ENCODE measurements around the gene APOE. TPM values are rescaled to one million over a fixed set of nuclear protein-coding genes. Genes with fewer than 3 reads are reported as not detected.

APOE gene
- total and polyA plus RNA-seq, 2 experiments from 2014 or later = 1,133 to 1,438 TPM

DNA sequence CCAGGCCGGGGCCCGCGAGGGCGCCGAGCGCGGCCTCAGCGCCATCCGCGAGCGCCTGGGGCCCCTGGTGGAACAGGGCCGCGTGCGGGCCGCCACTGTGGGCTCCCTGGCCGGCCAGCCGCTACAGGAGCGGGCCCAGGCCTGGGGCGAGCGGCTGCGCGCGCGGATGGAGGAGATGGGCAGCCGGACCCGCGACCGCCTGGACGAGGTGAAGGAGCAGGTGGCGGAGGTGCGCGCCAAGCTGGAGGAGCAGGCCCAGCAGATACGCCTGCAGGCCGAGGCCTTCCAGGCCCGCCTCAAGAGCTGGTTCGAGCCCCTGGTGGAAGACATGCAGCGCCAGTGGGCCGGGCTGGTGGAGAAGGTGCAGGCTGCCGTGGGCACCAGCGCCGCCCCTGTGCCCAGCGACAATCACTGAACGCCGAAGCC is 3.3 kb downstream of the APOE start:
- H3K4me2 ChIP-seq = no peak overlapping the region
- no peak for DNase-seq (ENCODE audit: low spot score)

More for the DNA sequence above, 3.3 kb downstream of the APOE start:
- no peak overlapping the region for H3K4me3 ChIP-seq
- peaks cover 30% of the 10 kb centered on the region for H3K4me1 ChIP-seq (ENCODE audit: insufficient read depth)
- Mint-ChIP-seq H3K9me3 (peaks cover 2% of the 10 kb centered on the region; the same call in 1 of the 3 replicates), H3K4me1 (peaks cover 41% of the 10 kb centered on the region), H3K4me3 (no peak overlapping the region), H3K27me3 (ENCODE audit: insufficient read depth, low read depth, poor library complexity) (peaks cover 35% of the 10 kb centered on the region), H3K36me3 (ENCODE audit: low read depth) (peaks cover 35% of the 10 kb centered on the region), H3K27ac (no peak overlapping the region)
- H2AFZ ChIP-seq = no peak overlapping the region
- H3K36me3 ChIP-seq (ENCODE audit: insufficient read depth) = peaks cover 17% of the 10 kb centered on the region
- no peaks in the 10 kb centered on the region; the same call in 1 of the 2 replicates for H4K20me1 ChIP-seq (replicated peaks; ENCODE audit: insufficient read depth)
- peaks cover 17% of the 10 kb centered on the region for H3K79me2 ChIP-seq (replicated peaks; ENCODE audit: insufficient read depth)
- H3K27ac ChIP-seq (ENCODE audit: low read depth) = no peak overlapping the region
- TF ChIP-seq, protein P1, sequence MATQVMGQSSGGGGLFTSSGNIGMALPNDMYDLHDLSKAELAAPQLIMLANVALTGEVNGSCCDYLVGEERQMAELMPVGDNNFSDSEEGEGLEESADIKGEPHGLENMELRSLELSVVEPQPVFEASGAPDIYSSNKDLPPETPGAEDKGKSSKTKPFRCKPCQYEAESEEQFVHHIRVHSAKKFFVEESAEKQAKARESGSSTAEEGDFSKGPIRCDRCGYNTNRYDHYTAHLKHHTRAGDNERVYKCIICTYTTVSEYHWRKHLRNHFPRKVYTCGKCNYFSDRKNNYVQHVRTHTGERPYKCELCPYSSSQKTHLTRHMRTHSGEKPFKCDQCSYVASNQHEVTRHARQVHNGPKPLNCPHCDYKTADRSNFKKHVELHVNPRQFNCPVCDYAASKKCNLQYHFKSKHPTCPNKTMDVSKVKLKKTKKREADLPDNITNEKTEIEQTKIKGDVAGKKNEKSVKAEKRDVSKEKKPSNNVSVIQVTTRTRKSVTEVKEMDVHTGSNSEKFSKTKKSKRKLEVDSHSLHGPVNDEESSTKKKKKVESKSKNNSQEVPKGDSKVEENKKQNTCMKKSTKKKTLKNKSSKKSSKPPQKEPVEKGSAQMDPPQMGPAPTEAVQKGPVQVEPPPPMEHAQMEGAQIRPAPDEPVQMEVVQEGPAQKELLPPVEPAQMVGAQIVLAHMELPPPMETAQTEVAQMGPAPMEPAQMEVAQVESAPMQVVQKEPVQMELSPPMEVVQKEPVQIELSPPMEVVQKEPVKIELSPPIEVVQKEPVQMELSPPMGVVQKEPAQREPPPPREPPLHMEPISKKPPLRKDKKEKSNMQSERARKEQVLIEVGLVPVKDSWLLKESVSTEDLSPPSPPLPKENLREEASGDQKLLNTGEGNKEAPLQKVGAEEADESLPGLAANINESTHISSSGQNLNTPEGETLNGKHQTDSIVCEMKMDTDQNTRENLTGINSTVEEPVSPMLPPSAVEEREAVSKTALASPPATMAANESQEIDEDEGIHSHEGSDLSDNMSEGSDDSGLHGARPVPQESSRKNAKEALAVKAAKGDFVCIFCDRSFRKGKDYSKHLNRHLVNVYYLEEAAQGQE (IDR thresholded peaks at IDR 0.05; ENCODE audit: unreplicated experiment) = no peak
- TF ChIP-seq POLR2AphosphoS5 (IDR thresholded peaks at IDR 0.05; ENCODE audit: low read depth) = no peak
- TF ChIP-seq CREB1 (CRISPR knock-in tag; IDR thresholded peaks at IDR 0.05; ENCODE audit: low read depth) = no peak
- TF ChIP-seq STAT1 (IDR thresholded peaks at IDR 0.05; ENCODE audit: unreplicated experiment) = no peak
- TF ChIP-seq EZH2 (IDR thresholded peaks at IDR 0.05; ENCODE audit: low read depth, unreplicated experiment) = no peak
- TF ChIP-seq JUNB (IDR thresholded peaks at IDR 0.05; ENCODE audit: unreplicated experiment) = no peak
- TF ChIP-seq, protein P2, sequence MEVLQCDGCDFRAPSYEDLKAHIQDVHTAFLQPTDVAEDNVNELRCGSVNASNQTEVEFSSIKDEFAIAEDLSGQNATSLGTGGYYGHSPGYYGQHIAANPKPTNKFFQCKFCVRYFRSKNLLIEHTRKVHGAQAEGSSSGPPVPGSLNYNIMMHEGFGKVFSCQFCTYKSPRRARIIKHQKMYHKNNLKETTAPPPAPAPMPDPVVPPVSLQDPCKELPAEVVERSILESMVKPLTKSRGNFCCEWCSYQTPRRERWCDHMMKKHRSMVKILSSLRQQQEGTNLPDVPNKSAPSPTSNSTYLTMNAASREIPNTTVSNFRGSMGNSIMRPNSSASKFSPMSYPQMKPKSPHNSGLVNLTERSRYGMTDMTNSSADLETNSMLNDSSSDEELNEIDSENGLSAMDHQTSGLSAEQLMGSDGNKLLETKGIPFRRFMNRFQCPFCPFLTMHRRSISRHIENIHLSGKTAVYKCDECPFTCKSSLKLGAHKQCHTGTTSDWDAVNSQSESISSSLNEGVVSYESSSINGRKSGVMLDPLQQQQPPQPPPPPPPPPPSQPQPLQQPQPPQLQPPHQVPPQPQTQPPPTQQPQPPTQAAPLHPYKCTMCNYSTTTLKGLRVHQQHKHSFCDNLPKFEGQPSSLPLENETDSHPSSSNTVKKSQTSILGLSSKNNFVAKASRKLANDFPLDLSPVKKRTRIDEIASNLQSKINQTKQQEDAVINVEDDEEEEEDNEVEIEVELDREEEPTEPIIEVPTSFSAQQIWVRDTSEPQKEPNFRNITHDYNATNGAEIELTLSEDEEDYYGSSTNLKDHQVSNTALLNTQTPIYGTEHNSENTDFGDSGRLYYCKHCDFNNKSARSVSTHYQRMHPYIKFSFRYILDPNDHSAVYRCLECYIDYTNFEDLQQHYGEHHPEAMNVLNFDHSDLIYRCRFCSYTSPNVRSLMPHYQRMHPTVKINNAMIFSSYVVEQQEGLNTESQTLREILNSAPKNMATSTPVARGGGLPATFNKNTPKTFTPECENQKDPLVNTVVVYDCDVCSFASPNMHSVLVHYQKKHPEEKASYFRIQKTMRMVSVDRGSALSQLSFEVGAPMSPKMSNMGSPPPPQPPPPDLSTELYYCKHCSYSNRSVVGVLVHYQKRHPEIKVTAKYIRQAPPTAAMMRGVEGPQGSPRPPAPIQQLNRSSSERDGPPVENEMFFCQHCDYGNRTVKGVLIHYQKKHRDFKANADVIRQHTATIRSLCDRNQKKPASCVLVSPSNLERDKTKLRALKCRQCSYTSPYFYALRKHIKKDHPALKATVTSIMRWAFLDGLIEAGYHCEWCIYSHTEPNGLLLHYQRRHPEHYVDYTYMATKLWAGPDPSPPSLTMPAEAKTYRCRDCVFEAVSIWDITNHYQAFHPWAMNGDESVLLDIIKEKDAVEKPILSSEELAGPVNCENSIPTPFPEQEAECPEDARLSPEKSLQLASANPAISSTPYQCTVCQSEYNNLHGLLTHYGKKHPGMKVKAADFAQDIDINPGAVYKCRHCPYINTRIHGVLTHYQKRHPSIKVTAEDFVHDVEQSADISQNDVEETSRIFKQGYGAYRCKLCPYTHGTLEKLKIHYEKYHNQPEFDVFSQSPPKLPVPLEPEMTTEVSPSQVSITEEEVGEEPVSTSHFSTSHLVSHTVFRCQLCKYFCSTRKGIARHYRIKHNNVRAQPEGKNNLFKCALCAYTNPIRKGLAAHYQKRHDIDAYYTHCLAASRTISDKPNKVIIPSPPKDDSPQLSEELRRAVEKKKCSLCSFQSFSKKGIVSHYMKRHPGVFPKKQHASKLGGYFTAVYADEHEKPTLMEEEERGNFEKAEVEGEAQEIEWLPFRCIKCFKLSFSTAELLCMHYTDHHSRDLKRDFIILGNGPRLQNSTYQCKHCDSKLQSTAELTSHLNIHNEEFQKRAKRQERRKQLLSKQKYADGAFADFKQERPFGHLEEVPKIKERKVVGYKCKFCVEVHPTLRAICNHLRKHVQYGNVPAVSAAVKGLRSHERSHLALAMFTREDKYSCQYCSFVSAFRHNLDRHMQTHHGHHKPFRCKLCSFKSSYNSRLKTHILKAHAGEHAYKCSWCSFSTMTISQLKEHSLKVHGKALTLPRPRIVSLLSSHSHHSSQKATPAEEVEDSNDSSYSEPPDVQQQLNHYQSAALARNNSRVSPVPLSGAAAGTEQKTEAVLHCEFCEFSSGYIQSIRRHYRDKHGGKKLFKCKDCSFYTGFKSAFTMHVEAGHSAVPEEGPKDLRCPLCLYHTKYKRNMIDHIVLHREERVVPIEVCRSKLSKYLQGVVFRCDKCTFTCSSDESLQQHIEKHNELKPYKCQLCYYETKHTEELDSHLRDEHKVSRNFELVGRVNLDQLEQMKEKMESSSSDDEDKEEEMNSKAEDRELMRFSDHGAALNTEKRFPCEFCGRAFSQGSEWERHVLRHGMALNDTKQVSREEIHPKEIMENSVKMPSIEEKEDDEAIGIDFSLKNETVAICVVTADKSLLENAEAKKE (CRISPR knock-in tag; IDR thresholded peaks at IDR 0.05) = no peak
- TF ChIP-seq ZNF114 (CRISPR knock-in tag; IDR thresholded peaks at IDR 0.05) = no peak
- TF ChIP-seq, protein P3, sequence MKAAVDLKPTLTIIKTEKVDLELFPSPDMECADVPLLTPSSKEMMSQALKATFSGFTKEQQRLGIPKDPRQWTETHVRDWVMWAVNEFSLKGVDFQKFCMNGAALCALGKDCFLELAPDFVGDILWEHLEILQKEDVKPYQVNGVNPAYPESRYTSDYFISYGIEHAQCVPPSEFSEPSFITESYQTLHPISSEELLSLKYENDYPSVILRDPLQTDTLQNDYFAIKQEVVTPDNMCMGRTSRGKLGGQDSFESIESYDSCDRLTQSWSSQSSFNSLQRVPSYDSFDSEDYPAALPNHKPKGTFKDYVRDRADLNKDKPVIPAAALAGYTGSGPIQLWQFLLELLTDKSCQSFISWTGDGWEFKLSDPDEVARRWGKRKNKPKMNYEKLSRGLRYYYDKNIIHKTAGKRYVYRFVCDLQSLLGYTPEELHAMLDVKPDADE (IDR thresholded peaks at IDR 0.05) = no peak
- no peak for TF ChIP-seq ZNF331 (CRISPR knock-in tag; IDR thresholded peaks at IDR 0.05; ENCODE audit: low read depth)
- no peak for TF ChIP-seq NANOG (IDR thresholded peaks at IDR 0.05; ENCODE audit: borderline replicate concordance)
- no peaks in the 10 kb centered on the region for H3K9me2 ChIP-seq (ENCODE audit: insufficient read depth)
- ATAC-seq = no peak
- no peaks in the 10 kb centered on the region for H3K27me3 ChIP-seq (ENCODE audit: insufficient read depth)
- peaks cover 42% of the 10 kb centered on the region for H3F3A ChIP-seq (replicated peaks; ENCODE audit: low read depth)

All from GM23338 (cell line).